Brain microvascular endothelial cell (primary cell): ENCODE measurements around the gene NRARP.

Experiments used
- DNase-seq: peaks from one replicate; pipeline ENCODE4 v3.0.0-alpha.2; 2020
- H3K27ac ChIP-seq: fragments of 250-450 bp; sonication (Bioruptor Pico); 2 replicates; pipeline ENCODE4 v1.5.1; 2020; ENCODE audit warnings: mild to moderate bottlenecking, moderate library complexity
- H3K27me3 ChIP-seq: fragments of 250-450 bp; sonication (Bioruptor Pico); replicated peaks from 2 replicates; pipeline ENCODE4 v1.5.1; 2020; ENCODE audit warnings: mild to moderate bottlenecking
- H3K36me3 ChIP-seq: fragments of 250-450 bp; sonication (Bioruptor Pico); replicated peaks from 2 replicates; pipeline ENCODE4 v1.5.1; 2020; ENCODE audit warnings: mild to moderate bottlenecking
- H3K4me3 ChIP-seq: 2 replicates; pipeline ENCODE4 v1.5.1; 2011; ENCODE audit warnings: low read depth, mild to moderate bottlenecking, control low read depth, low read length, moderate library complexity
- in situ Hi-C: cut with HindIII; loops from 2 replicates; pipeline ENCODE4 v1.10.0; 2017; ENCODE audit warnings: low sequenced_read_pairs, low pct_ligation_motif_present
- TF ChIP-seq, protein P1 (sequence below): IDR thresholded peaks from 2 replicates; pipeline ENCODE4 v1.5.1; 2011; ENCODE audit warnings: low read depth, mild to moderate bottlenecking, moderate library complexity, low read length, control low read depth, inconsistent platforms; ENCODE audit errors: missing control alignments

Gene NRARP

DNA sequence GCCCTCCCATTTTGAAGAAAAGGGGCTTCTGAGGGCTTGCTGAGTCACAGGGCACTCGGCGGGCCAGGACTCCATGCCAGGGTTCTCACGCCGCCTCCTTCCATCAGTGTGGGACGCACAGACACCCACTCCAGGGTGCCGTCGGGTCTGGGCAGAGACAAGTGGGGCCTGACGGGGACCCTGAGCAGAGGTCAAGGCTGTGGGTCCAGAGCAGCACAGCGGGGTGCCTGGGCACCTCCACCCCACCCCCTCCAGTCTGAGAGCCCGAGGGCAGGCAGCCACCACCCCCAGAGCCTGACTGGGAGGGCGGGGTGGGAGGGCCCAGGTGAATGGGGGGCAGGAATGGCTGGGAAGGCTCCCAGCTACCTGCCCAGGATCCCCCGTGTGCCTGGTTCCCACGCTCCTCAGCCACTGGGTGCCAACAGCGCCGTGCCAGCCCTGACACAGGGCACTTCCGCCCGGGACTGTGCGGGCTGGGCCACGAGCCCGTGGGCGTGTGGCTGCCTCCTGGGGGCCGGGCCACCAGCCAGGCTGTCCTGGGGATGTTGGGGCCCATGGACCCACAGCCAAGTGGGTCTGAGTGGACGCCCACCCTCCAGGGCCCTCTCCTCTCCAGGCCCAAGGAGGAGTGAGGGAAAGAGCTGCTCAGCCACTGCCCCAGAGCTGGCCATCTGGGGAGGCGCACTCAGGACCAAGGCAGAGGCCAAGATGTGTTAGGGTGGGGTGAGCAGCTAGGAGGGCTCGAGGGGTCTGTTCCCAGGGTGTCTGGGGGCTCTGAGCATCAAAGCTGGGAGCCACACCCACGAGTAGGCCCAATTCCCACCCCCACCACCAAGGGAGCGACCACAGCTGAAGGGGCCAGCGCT, 10.1 kb upstream of the NRARP start:
- DNase-seq, result no peak
- TF ChIP-seq, protein P1, sequence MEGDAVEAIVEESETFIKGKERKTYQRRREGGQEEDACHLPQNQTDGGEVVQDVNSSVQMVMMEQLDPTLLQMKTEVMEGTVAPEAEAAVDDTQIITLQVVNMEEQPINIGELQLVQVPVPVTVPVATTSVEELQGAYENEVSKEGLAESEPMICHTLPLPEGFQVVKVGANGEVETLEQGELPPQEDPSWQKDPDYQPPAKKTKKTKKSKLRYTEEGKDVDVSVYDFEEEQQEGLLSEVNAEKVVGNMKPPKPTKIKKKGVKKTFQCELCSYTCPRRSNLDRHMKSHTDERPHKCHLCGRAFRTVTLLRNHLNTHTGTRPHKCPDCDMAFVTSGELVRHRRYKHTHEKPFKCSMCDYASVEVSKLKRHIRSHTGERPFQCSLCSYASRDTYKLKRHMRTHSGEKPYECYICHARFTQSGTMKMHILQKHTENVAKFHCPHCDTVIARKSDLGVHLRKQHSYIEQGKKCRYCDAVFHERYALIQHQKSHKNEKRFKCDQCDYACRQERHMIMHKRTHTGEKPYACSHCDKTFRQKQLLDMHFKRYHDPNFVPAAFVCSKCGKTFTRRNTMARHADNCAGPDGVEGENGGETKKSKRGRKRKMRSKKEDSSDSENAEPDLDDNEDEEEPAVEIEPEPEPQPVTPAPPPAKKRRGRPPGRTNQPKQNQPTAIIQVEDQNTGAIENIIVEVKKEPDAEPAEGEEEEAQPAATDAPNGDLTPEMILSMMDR, result no peak
- Histone ChIP-seq H3K27ac (no peak overlapping the region), H3K36me3 (no peaks in the 10 kb centered on the region), H3K4me3 (no peak overlapping the region), H3K27me3 (no peaks in the 10 kb centered on the region)
- in situ Hi-C loops, result no loop called here

DNA sequence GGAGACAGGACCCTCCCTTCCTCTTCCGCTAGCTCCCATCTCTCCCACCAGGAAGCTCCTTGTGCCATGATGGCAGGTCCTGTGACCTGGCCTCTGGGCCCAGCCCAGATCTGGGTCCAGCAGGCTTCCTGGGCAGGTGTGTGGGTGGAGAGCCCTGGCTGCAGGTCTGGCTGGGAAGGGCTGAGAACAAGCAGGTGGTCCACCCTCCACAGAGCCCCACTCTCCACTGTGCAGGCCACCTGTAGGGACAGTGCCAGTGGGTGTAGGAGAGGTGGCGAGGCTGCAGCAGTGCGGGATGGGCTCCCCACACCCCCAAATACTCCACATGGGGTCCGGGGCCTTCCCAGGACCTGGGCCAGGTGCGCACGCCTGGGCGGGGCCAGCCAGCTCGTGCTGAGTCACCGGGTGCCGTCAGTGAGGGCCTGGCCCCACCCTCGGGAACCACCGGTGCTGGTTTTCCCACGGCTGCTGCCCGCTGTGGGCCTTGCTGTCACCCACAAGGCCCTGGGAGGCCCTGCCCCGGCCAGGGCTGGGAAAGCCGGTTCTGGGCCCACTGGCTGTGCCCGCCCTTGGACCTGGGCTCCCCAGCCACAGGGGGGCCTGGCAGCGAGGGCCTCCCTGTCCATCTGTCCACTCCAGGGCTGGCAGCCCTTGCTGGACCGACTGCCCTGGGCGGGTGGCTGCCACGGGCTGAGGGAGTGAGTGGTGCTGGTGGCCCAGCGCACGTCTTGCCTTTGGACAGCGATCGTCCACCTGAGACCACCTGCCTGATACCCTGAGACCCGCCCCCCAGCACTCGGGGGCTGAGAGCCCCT, 9.3 kb upstream of the NRARP start:
- Histone ChIP-seq H3K27ac (no peak overlapping the region), H3K4me3 (no peak overlapping the region), H3K27me3 (no peaks in the 10 kb centered on the region), H3K36me3 (no peaks in the 10 kb centered on the region)
- in situ Hi-C loops, result no loop called here
- TF ChIP-seq, protein P1, result no peak
- DNase-seq, result peak; percentile 47

DNA sequence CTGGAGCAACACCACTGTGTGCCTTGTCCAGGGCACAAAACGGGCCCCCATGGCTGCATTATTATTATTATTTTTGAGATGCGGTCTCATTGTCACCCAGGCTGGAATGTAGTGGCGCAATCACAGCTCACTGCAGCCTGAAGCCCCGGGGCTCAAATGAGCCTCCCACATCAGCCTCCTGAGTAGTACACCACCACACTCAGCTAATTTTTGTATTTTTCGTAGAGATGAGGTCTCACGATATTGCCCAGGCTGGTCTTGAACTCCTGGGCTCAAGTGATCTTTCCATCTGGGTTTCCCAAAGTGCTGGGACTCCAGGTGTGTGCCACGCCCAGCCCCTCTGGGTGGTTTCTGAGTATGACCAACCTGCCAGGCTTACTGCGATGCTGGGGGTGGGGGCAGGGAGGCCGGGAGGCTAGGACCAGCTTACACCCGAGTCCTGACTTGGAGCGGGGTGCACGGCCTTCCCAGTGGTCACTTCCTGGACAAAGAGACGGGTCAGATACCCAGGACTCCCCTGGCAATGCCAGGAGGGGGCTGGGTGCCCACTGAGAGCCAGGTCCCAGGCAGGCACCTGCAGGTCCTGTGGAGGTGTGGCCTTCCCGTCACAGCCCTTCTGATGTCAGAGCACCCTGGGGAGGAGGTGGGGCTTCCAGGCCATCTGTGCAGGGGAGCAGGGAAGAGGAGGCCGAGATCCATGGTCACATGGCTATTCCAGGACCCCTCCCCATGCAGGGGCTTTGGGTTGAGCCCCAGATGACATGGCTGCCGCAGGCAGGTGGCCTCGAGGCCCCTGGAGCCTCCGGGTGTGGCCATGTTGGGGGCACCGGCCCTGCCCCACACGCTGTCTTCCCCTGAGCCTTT, 8.3 kb upstream of the NRARP start:
- no peaks in the 10 kb centered on the region for H3K27me3 ChIP-seq
- in situ Hi-C loops, result no loop called here
- no peak for DNase-seq
- TF ChIP-seq, protein P1, result no peak
- H3K36me3 ChIP-seq, result no peaks in the 10 kb centered on the region
- no peak overlapping the region for H3K27ac ChIP-seq
- no peak overlapping the region for H3K4me3 ChIP-seq

DNA sequence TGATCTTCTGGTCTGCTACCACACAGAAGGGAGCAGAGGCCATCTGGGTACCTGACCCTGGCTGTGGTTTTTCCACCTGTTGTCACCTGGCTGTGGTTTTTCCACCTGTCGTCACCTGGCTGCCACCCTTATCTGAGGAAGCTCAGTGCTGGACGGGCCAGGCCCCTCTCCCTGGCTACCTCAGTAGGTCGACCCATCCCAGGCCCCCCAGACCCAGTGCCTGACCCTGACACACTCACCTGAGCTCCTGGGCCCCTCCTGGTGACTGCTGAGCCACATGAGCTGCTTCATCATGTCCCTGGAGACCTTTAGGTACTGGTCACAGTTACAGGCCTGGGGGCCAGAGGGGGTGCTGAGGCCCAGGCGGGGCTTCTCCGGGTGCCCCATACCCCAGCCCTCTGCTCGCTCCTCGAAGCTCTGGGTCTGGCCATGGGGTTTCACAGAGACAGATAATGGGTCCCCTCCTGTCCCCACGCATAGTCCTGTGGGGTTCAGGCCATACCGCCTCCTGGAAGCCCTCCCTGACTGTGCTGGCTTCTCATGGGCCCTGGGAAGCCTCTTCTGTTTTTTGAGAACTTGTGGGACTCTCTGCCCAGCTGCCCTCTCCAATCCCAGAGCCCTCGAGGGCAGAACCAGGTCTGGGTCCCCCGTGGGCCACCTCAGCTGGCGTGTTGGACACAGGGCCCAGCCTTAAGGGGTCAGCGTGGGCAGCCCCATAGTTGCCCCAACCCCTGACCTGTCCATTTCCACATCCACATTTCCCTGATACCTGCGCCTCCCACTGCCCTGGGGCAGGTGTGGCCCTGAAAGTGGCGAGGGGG, 7.5 kb upstream of the NRARP start:
- no peak for DNase-seq
- in situ Hi-C loops, result no loop called here
- TF ChIP-seq, protein P1, result no peak
- no peaks in the 10 kb centered on the region for H3K36me3 ChIP-seq
- H3K27me3 ChIP-seq, result no peaks in the 10 kb centered on the region
- H3K4me3 ChIP-seq, result no peak overlapping the region
- no peak overlapping the region for H3K27ac ChIP-seq

DNA sequence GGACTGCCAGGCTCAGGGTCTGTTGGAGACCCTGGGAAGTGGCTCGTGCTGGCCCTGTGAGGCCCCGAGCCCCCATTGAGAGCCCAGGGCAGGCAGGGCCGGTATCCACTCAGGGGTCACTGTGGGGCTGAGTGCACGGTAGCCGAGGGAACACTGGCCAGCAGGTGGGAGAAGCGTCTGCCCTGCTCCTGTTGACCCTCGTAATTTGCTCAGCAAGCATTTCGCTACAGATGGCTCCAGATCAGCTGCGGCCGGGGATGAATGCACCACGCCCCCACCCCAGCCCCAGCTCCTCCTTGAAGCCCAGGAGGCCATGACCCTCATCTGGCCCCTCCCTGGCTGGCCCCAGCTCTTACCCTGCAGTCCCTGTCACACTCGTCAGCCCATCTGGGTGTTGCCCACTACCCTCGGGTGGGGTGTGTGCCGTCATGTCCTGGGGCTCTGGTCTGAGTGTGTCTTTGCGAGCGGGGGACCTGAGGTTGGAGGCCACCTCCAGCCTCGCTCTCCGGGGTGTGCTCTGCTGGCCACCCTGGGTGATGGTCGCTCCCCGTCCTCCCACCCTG, 6.1 kb upstream of the NRARP start:
- TF ChIP-seq, protein P1, result no peak
- Histone ChIP-seq H3K4me3 (no peak overlapping the region), H3K27ac (no peak overlapping the region), H3K27me3 (no peaks in the 10 kb centered on the region), H3K36me3 (no peaks in the 10 kb centered on the region)
- DNase-seq, result no peak
- in situ Hi-C loops, result no loop called here
